Neuronal stem cell (in vitro differentiated cells): ENCODE results near the gene CTH.

ENCODE experiments used
- DNase-seq: peaks from one replicate; pipeline ENCODE4 v3.0.0-alpha.2; 2013; ENCODE audit warnings: low spot score
- H2AFZ ChIP-seq: one replicate; pipeline ENCODE4 v1.6.1; 2013; ENCODE audit warnings: mild to moderate bottlenecking, low read length, inconsistent platforms
- H2AK5ac ChIP-seq: 2 replicates; pipeline ENCODE4 v1.6.1; 2013; ENCODE audit warnings: low read depth, mild to moderate bottlenecking, inconsistent platforms, low read length, moderate library complexity, mixed read lengths
- H2BK120ac ChIP-seq: 2 replicates; pipeline ENCODE4 v1.6.1; 2013; ENCODE audit warnings: low read depth, mild to moderate bottlenecking, inconsistent platforms, low read length, moderate library complexity, mixed read lengths
- H2BK12ac ChIP-seq: one replicate; pipeline ENCODE4 v1.6.1; 2013; ENCODE audit warnings: low read length, inconsistent platforms
- H2BK15ac ChIP-seq: 2 replicates; pipeline ENCODE4 v1.6.1; 2013; ENCODE audit warnings: mild to moderate bottlenecking, low read length, inconsistent platforms, mixed read lengths
- H2BK5ac ChIP-seq: one replicate; pipeline ENCODE4 v1.6.1; 2013; ENCODE audit warnings: inconsistent platforms, mild to moderate bottlenecking, low read length, moderate library complexity
- H3K14ac ChIP-seq: one replicate; pipeline ENCODE4 v1.6.1; 2013; ENCODE audit warnings: low read length, inconsistent platforms
- H3K18ac ChIP-seq: 2 replicates; pipeline ENCODE4 v1.6.1; 2013; ENCODE audit warnings: low read length, inconsistent platforms
- H3K23ac ChIP-seq: 2 replicates; pipeline ENCODE4 v1.6.1; 2013; ENCODE audit warnings: low read depth, mild to moderate bottlenecking, mixed read lengths, low read length, inconsistent platforms; ENCODE audit not compliant: poor library complexity
- H3K27ac ChIP-seq: replicated peaks from 3 replicates; pipeline ENCODE4 v1.5.1; 2013; ENCODE audit warnings: low read length, inconsistent platforms
- H3K27me3 ChIP-seq, 3 experiments: 2 replicates each; pipeline ENCODE4 v1.6.1; 2013; ENCODE audit warnings: low read length in 3 of 3, mild to moderate bottlenecking in 2 of 3, inconsistent platforms in 1 of 3, low read depth in 1 of 3, mixed read lengths in 1 of 3, moderate library complexity in 1 of 3; ENCODE audit not compliant: control insufficient read depth in 3 of 3, insufficient read depth in 3 of 3
- H3K36me3 ChIP-seq, 2 donors: replicated peaks in 1 of 2; 2 replicates each; pipeline ENCODE4 v1.6.1; 2013; ENCODE audit warnings: low read length in 2 of 2; ENCODE audit not compliant: control insufficient read depth in 2 of 2, insufficient read depth in 2 of 2
- H3K4ac ChIP-seq: 2 replicates; pipeline ENCODE4 v1.6.1; 2013; ENCODE audit warnings: inconsistent platforms, mild to moderate bottlenecking, low read length, moderate library complexity
- H3K4me1 ChIP-seq, 2 donors: 1 replicate in 1 of 2; 2 replicates in 1 of 2; pipeline ENCODE4 v1.6.1; 2013; ENCODE audit warnings: low read length in 2 of 2, low read depth in 1 of 2; ENCODE audit not compliant: control insufficient read depth in 2 of 2, insufficient read depth in 1 of 2
- H3K4me2 ChIP-seq: one replicate; pipeline ENCODE4 v1.6.1; 2013; ENCODE audit warnings: mild to moderate bottlenecking, low read length, inconsistent platforms; ENCODE audit not compliant: insufficient read depth, poor library complexity, severe bottlenecking
- H3K4me3 ChIP-seq, 2 donors: 2 replicates each; pipeline ENCODE4 v1.5.1; 2013; ENCODE audit warnings: low read length in 2 of 2, mild to moderate bottlenecking in 2 of 2, inconsistent platforms in 1 of 2, moderate library complexity in 1 of 2
- H3K79me1 ChIP-seq: one replicate; pipeline ENCODE4 v1.6.1; 2013; ENCODE audit warnings: low read depth, mild to moderate bottlenecking, inconsistent platforms, low read length, moderate library complexity
- H3K9ac ChIP-seq: one replicate; pipeline ENCODE4 v1.6.1; 2013; ENCODE audit warnings: mild to moderate bottlenecking, low read depth, low read length, inconsistent platforms; ENCODE audit not compliant: poor library complexity
- H3K9me3 ChIP-seq, 2 donors: replicated peaks in 1 of 2; 2 replicates each; pipeline versions ENCODE3 to v1.6.1; 2013; ENCODE audit warnings: low read length in 2 of 2, mild to moderate bottlenecking in 2 of 2, inconsistent platforms in 1 of 2, low read depth in 1 of 2, mixed read lengths in 1 of 2, moderate library complexity in 1 of 2; ENCODE audit not compliant: control insufficient read depth in 2 of 2, insufficient read depth in 1 of 2
- H4K8ac ChIP-seq: one replicate; pipeline ENCODE4 v1.6.1; 2013; ENCODE audit warnings: low read depth, mild to moderate bottlenecking, inconsistent platforms, low read length, moderate library complexity
- H4K91ac ChIP-seq: one replicate; pipeline ENCODE4 v1.6.1; 2013; ENCODE audit warnings: low read length, low read depth, mild to moderate bottlenecking, inconsistent platforms; ENCODE audit not compliant: poor library complexity
- WGBS, 2 donors: extraction: QIAGEN DNeasy Blood & Tissue Kit; methylation state at CpG; one replicate each; pipeline ENCODE4 v1.1.7; 2013; ENCODE audit warnings: missing lambda C conversion rate in 2 of 2, mixed read lengths in 1 of 2; ENCODE audit not compliant: insufficient read length in 2 of 2, insufficient replicate concordance in 1 of 2; ENCODE audit errors: extremely low coverage in 2 of 2; 5-methylcytosine and 5-hydroxymethylcytosine counted together

Gene CTH

DNA sequence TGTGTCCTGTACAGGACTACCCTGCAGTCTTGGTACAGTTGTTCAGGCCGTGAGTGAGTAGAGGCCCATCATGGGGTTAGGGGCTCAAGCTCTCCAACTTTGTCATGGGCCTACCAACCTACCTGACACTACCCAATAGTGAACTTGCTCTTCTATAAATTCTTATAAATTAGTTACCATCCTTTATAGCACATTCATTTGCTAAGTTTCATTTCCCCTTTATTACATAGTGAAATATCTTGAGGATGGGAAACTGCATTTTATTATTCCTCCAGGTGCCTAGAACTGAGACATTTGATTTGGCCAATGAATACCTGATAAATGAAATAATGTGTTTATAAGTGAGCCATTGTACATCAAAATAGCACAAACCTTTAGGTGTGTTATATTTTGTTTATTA lies 9.1 kb upstream of the CTH start:
- no peak overlapping the region for H2BK15ac ChIP-seq
- DNase-seq, result no peak
- no peak overlapping the region for H2AFZ ChIP-seq
- no peaks in the 10 kb centered on the region for H3K27me3 ChIP-seq
- no peak overlapping the region for H3K4me3 ChIP-seq
- no peak overlapping the region for H2BK120ac ChIP-seq
- no peak overlapping the region for H3K4me2 ChIP-seq
- H3K9ac ChIP-seq, result no peak overlapping the region
- H3K23ac ChIP-seq, result no peak overlapping the region
- H3K4ac ChIP-seq, result no peak overlapping the region
- H3K36me3 ChIP-seq, result no peaks in the 10 kb centered on the region
- no peak overlapping the region for H3K27ac ChIP-seq
- H2BK12ac ChIP-seq, result no peak overlapping the region
- no peak overlapping the region for H2BK5ac ChIP-seq
- H3K79me1 ChIP-seq, result no peaks in the 10 kb centered on the region
- H2AK5ac ChIP-seq, result no peak overlapping the region
- no peak overlapping the region for H3K18ac ChIP-seq
- WGBS, 2 donors, result no CpG with 5 or more reads among the region's 1 CpG
- H3K14ac ChIP-seq, result no peak overlapping the region
- H3K4me1 ChIP-seq, result peaks cover 0 to 5% of the 10 kb centered on the region in 2 donors
- no peak overlapping the region for H4K91ac ChIP-seq
- H3K9me3 ChIP-seq, result no peaks in the 10 kb centered on the region
- no peak overlapping the region for H4K8ac ChIP-seq

DNA sequence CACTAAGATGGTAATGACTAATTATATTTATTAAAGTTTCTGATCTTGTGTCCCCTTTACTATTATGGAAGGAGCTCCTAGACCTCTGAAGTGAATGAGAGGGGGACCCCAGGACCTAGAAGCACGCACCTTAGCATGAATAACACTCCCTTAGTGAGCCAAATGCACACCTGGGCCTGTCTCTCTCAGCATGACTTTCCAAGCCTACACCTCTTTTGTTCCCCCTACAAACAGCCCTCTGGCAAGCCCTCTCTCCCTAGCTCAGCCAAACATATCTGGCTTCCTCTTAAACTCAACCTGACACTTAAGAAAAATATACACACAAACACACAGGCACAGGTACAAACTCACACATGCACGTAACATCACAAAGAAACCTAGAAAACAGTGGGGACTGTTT lies 7.3 kb upstream of the CTH start:
- Histone ChIP-seq H2BK12ac (no peak overlapping the region), H3K4me1 (peaks cover 0 to 5% of the 10 kb centered on the region in 2 donors), H4K91ac (no peak overlapping the region), H2AK5ac (no peak overlapping the region), H3K23ac (no peak overlapping the region), H3K36me3 (no peaks in the 10 kb centered on the region), H3K27me3 (no peaks in the 10 kb centered on the region), H3K4ac (no peak overlapping the region), H3K27ac (no peak overlapping the region), H3K9ac (no peak overlapping the region), H2BK15ac (no peak overlapping the region), H3K4me2 (no peak overlapping the region), H3K79me1 (no peaks in the 10 kb centered on the region), H3K14ac (no peak overlapping the region), H2BK120ac (no peak overlapping the region), H2AFZ (no peak overlapping the region), H3K9me3 (no peaks in the 10 kb centered on the region), H3K4me3 (no peak overlapping the region), H3K18ac (no peak overlapping the region), H2BK5ac (no peak overlapping the region), H4K8ac (no peak overlapping the region)
- no peak for DNase-seq
- no CpG with 5 or more reads among the region's 2 CpGs for WGBS, 2 donors

DNA sequence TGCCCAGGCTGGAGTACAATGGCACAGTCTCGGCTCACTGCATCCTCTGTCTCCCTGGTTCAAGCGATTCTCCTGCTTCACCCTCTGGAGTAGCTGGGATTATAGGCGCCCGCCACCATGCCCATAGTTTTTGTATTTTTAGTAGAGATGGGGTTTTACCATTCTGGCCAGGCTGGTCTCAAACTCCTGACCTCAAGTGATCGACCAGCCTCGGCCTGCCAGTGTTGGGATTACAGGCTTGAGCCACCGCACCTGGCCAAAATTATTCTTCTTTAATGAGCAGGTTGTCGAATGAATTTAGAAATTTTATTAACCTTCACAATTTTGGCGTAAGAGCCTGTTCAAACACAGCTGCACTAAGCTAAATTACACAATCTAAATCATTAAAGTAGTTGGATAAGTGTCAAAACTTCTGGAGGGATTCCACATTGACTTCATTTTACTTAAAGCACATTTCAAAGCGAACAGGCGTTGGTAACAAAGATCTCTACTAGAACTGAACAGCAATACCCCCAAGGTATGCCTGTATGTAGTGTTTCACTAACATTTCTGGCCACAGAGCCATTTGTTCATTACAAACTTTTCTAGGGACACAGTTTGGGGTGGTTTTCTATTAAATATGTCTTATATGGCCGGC lies 5.2 kb upstream of the CTH start:
- Histone ChIP-seq H3K4me3 (no peak overlapping the region), H3K9ac (no peak overlapping the region), H3K4ac (no peak overlapping the region), H3K79me1 (no peaks in the 10 kb centered on the region), H4K91ac (no peak overlapping the region), H3K23ac (no peak overlapping the region), H3K9me3 (no peaks in the 10 kb centered on the region), H2BK5ac (no peak overlapping the region), H3K18ac (no peak overlapping the region), H3K4me1 (peaks cover 0 to 2% of the 10 kb centered on the region in 2 donors), H2AK5ac (no peak overlapping the region), H3K4me2 (no peak overlapping the region), H3K14ac (no peak overlapping the region), H3K27ac (no peak overlapping the region), H3K27me3 (no peaks in the 10 kb centered on the region), H2BK12ac (no peak overlapping the region), H2BK15ac (no peak overlapping the region), H3K36me3 (no peaks in the 10 kb centered on the region), H2BK120ac (no peak overlapping the region), H4K8ac (no peak overlapping the region), H2AFZ (no peak overlapping the region)
- no CpG with 5 or more reads among the region's 12 CpGs for WGBS, 2 donors
- DNase-seq, result no peak

DNA sequence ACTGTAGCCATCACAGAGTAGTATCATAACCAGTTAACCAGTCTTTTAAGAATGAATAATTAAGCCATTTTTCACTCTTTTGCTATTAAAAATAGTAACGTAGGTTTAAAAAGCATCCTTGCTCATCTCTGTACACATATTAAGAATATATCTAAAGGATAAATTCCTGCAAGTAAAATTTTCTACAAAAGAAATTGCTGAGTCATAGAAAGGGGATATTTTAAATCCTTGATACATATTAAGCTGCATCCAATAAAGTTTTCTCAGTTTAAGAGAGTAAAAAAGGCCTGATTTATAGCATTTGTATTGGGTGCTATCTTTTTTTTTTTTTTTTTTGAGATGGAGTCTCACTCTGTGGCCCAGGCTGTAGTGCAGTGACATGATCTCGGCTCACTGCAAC lies 1.9 kb upstream of the CTH start:
- Histone ChIP-seq H3K4me3 (no peak overlapping the region), H4K91ac (no peak overlapping the region), H3K27ac (no peak overlapping the region), H2AK5ac (no peak overlapping the region), H3K79me1 (peaks cover 3% of the 10 kb centered on the region), H2BK12ac (no peak overlapping the region), H2AFZ (no peak overlapping the region), H4K8ac (no peak overlapping the region), H3K9me3 (no peaks in the 10 kb centered on the region), H3K9ac (no peak overlapping the region), H3K4me1 (peaks cover 2 to 3% of the 10 kb centered on the region in 2 donors), H3K23ac (no peak overlapping the region), H3K36me3 (no peaks in the 10 kb centered on the region), H2BK120ac (no peak overlapping the region), H3K14ac (no peak overlapping the region), H2BK5ac (no peak overlapping the region), H3K4me2 (no peak overlapping the region), H2BK15ac (no peak overlapping the region), H3K18ac (no peak overlapping the region), H3K27me3 (no peaks in the 10 kb centered on the region), H3K4ac (no peak overlapping the region)
- DNase-seq, result no peak
- no CpG with 5 or more reads among the region's 2 CpGs for WGBS, 2 donors
